DMS153 treated with DMSO at 0.1 percent for 48 hours (cell line): ENCODE measurements around the gene NRGN.

Experiments used
- DNase-seq: peaks from one replicate; lab custom pipeline; 2025; ENCODE audit not compliant: unreplicated experiment; lab: John Stamatoyannopoulos, UW

The NRGN gene

GRCh38 chr11:124788521-124788920 is 48.8 kb downstream of the NRGN start:
- DNase-seq = no peak

- no peak for DNase-seq
These were observed 52.0 kb downstream of the NRGN start for GRCh38 chr11:124791626-124792341.

GRCh38 chr11:124793466-124794278 is 53.9 kb downstream of the NRGN start:
- DNase-seq = peak; percentile 22

DNA sequence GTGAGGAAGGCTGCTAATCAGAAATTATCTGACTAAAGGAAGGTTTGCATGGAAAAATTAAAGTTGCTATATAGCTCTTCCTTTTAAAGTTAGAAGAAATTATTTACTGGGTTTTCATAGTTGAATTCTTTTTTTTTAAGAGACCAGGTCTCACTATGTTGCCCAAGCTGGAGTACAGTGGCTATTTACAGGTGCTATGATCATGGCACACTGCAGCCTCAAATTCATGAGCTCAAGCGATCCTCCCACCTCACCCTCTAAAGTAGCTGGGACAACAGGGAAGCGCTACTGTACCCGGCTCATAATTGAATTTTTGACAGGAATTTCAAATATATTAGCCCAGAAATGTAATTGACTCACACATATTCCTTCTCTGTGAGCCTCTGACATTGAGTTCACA is 56.6 kb downstream of the NRGN start:
- DNase-seq = no peak
